Epithelial cell of prostate (primary cell): ENCODE results near the gene FAM210A.

Experiments used
- DNase-seq: peaks from one replicate; pipeline ENCODE4 v3.0.0-alpha.2; 2011; ENCODE audit warnings: low read depth, low spot score
- H3K27ac ChIP-seq: fragments of 450-650 bp; 2 replicates; pipeline ENCODE4 v1.5.1; 2017; ENCODE audit warnings: mild to moderate bottlenecking

Gene FAM210A

GRCh38 chr18:13613591-13614501, 112.5 kb downstream of the FAM210A start:
- no peak overlapping the region for H3K27ac ChIP-seq
- no peak for DNase-seq
